Fibroblast of lung (primary cell): Measurements from ENCODE around the gene SBF2.

ENCODE experiments used
- CTCF ChIP-seq, 2 donors: IDR thresholded peaks in 1 of 2; conservative IDR thresholded peaks in 1 of 2; 1 replicate in 1 of 2; 2 replicates in 1 of 2; pipeline ENCODE4 v1.5.1; 2011 to 2012; ENCODE audit warnings: low read length in 2 of 2, control low read depth in 1 of 2, inconsistent platforms in 1 of 2, low read depth in 1 of 2, mild to moderate bottlenecking in 1 of 2
- EZH2 ChIP-seq: IDR thresholded peaks from 2 replicates; pipeline ENCODE4 v1.5.1; 2012; ENCODE audit warnings: low read length, control low read depth, mild to moderate bottlenecking; ENCODE audit errors: missing control alignments

- TF ChIP-seq CTCF (conservative IDR thresholded peaks at IDR 0.05 in 1 of 2, IDR thresholded peaks at IDR 0.05 in 1 of 2; ENCODE audit: low read depth in 1 of 2, low read length in 2 of 2) (no peak), EZH2 (no peak)
These were observed 213.9 kb downstream of the SBF2 start for GRCh38 chr11:10080138-10080537.
